Stomach (tissue), 4 donors: Measurements from ENCODE around the gene SSR1.

Experiments used
- CTCF ChIP-seq, 7 experiments: fragments of 450-650 bp in 4 of 7; fragments of 200-600 bp in 3 of 7; sonication (generic) in 3 of 7; IDR thresholded peaks; one replicate each; pipeline ENCODE4 v1.5.1; 2016 to 2019; ENCODE audit warnings: antibody characterized with exemption in 7 of 7, control low read depth in 2 of 7, mild to moderate bottlenecking in 1 of 7
- EP300 ChIP-seq: sonication (generic); formaldehyde crosslinking; IDR thresholded peaks from one replicate; pipeline ENCODE4 v1.6.1; 2017; ENCODE audit warnings: antibody characterized with exemption
- POLR2A ChIP-seq, 4 donors: fragments of 450-650 bp; IDR thresholded peaks; one replicate each; pipeline ENCODE4 v1.6.1; 2016; ENCODE audit warnings: antibody characterized with exemption in 4 of 4, control low read depth in 2 of 4, mild to moderate bottlenecking in 1 of 4, moderate library complexity in 1 of 4
- POLR2AphosphoS5 ChIP-seq, 3 donors: sonication (generic); formaldehyde crosslinking; IDR thresholded peaks; one replicate each; pipeline ENCODE4 v1.6.1; 2016; ENCODE audit warnings: antibody characterized with exemption in 3 of 3

GRCh38 chr6:7252390-7252789 is 60.6 kb downstream of the SSR1 start:
- no peak for TF ChIP-seq CTCF (IDR thresholded peaks at IDR 0.05)
- TF ChIP-seq POLR2A (IDR thresholded peaks at IDR 0.05) = no peak
- no peak for TF ChIP-seq POLR2AphosphoS5 (IDR thresholded peaks at IDR 0.05)
- no peak for TF ChIP-seq EP300
